ENCODE data around the gene POGK. TPM values are rescaled to one million over a fixed set of nuclear protein-coding genes. Genes with fewer than 3 reads are reported as not detected.

Gene POGK
- total and polyA plus RNA-seq, 5 donors from 2014 or later: 11.9 to 19.1 (median 14.1) TPM

- ATAC-seq (ENCODE audit: low read depth in 2 of 2) (no peak), DNase-seq (no peak)
- Histone ChIP-seq H3K27ac (ENCODE audit: insufficient read depth, low read length, poor library complexity, severe bottlenecking) (no peak overlapping the region), H3K9me3 (ENCODE audit: control insufficient read depth in 2 of 2, low read length in 2 of 2) (no peaks in the 10 kb centered on the region), H3K27me3 (ENCODE audit: control insufficient read depth, insufficient read depth, low read length) (peaks cover 35% of the 10 kb centered on the region), H3K4me3 (ENCODE audit: low read depth, low read length) (no peak overlapping the region), H3K4me1 (ENCODE audit: control insufficient read depth, insufficient read depth, low read length, poor library complexity, severe bottlenecking) (peaks cover 7% of the 10 kb centered on the region), H3K36me3 (ENCODE audit: control insufficient read depth, insufficient read depth, low read length) (no peaks in the 10 kb centered on the region)
- peaks cover 0 to 8% (median 0%) of the 10 kb centered on the region in 7 donors for H3K9me3 Mint-ChIP-seq
- H3K36me3 Mint-ChIP-seq: no peaks in the 10 kb centered on the region
- no peak overlapping the region for H3K27ac Mint-ChIP-seq
- peaks cover 0 to 21% (median 8%) of the 10 kb centered on the region in 4 donors for H3K4me1 Mint-ChIP-seq
- H3K27me3 Mint-ChIP-seq: peaks cover 63% of the 10 kb centered on the region
- H3K4me3 Mint-ChIP-seq: no peak overlapping the region
These were observed 49.3 kb downstream of the POGK start for GRCh38 chr1:166888373-166889111.

DNA sequence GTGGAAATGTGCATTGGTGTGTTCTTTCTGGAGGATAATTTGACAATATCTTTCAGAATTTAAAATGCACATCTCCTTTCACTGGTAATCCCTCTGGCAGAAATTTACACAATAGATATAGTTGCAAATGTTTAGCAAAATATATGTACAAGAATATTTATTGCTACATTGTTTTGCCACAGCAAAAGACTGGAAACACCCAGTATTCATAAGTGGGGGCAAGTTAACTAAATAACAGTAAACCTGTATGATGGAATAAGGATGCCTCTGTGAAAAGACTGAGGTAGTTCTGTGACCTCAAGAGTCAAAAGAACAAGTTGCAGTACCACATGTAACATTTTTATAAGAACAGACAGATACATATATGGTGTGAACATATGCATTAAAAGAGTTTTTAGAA lies 50.5 kb downstream of the POGK start:
- H3K4me3 Mint-ChIP-seq: no peak overlapping the region
- no peaks in the 10 kb centered on the region for H3K36me3 Mint-ChIP-seq
- H3K9me3 Mint-ChIP-seq: peaks cover 0 to 7% (median 0%) of the 10 kb centered on the region in 7 donors
- H3K27ac ChIP-seq (ENCODE audit: insufficient read depth, low read length, poor library complexity, severe bottlenecking): no peak overlapping the region
- peaks cover 62% of the 10 kb centered on the region for H3K27me3 Mint-ChIP-seq
- H3K27ac Mint-ChIP-seq: no peak overlapping the region
- H3K4me1 ChIP-seq (ENCODE audit: control insufficient read depth, insufficient read depth, low read length, poor library complexity, severe bottlenecking): no peaks in the 10 kb centered on the region
- peaks cover 0 to 12% (median 5%) of the 10 kb centered on the region in 4 donors for H3K4me1 Mint-ChIP-seq
- H3K4me3 ChIP-seq (ENCODE audit: low read depth, low read length): no peak overlapping the region
- no peak for ATAC-seq (ENCODE audit: low read depth in 2 of 2)
- peaks cover 31% of the 10 kb centered on the region for H3K27me3 ChIP-seq (ENCODE audit: control insufficient read depth, insufficient read depth, low read length)
- H3K36me3 ChIP-seq (ENCODE audit: control insufficient read depth, insufficient read depth, low read length): no peaks in the 10 kb centered on the region
- no peak for DNase-seq
- H3K9me3 ChIP-seq (ENCODE audit: control insufficient read depth in 2 of 2, low read length in 2 of 2): no peaks in the 10 kb centered on the region

DNA sequence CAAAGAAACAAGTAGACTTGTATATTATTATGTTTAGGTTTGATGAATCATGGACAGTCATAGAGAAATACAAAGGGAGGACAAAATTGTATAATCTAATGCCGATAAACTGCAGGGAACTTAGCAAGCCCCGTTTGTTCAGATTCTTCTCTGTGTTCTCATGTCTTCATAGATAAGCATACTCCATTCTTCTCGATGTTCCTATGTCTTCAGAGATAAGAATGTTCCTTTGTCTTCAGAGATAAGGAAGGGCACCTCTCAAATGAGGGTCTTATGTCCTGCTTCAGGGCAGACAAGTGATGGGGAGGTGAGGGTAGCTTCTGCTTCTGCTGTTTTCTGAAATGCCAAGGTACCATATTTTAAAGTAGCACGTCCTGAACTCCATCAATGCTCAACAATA lies 56.5 kb downstream of the POGK start:
- H3K4me1 ChIP-seq (ENCODE audit: control insufficient read depth, insufficient read depth, low read length, poor library complexity, severe bottlenecking): no peaks in the 10 kb centered on the region
- no peak for ATAC-seq (ENCODE audit: low read depth in 2 of 2)
- Mint-ChIP-seq H3K9me3 (peaks cover 2 to 13% (median 6%) of the 10 kb centered on the region in 7 donors), H3K27me3 (peaks cover 52% of the 10 kb centered on the region), H3K36me3 (no peaks in the 10 kb centered on the region), H3K27ac (no peak overlapping the region), H3K4me3 (no peak overlapping the region), H3K4me1 (no peaks in the 10 kb centered on the region)
- H3K4me3 ChIP-seq (ENCODE audit: low read depth, low read length): no peak overlapping the region
- no peak overlapping the region for H3K27ac ChIP-seq (ENCODE audit: insufficient read depth, low read length, poor library complexity, severe bottlenecking)
- no peak for DNase-seq
- no peaks in the 10 kb centered on the region for H3K36me3 ChIP-seq (ENCODE audit: control insufficient read depth, insufficient read depth, low read length)
- peaks cover 9 to 10% of the 10 kb centered on the region in 2 experiments for H3K9me3 ChIP-seq (ENCODE audit: control insufficient read depth in 2 of 2, low read length in 2 of 2)
- H3K27me3 ChIP-seq (ENCODE audit: control insufficient read depth, insufficient read depth, low read length): peaks cover 26% of the 10 kb centered on the region

- Histone ChIP-seq H3K27me3 (ENCODE audit: control insufficient read depth, insufficient read depth, low read length) (peaks cover 16% of the 10 kb centered on the region), H3K27ac (ENCODE audit: insufficient read depth, low read length, poor library complexity, severe bottlenecking) (no peak overlapping the region), H3K9me3 (ENCODE audit: control insufficient read depth in 2 of 2, low read length in 2 of 2) (peaks cover 9 to 10% of the 10 kb centered on the region in 2 experiments), H3K36me3 (ENCODE audit: control insufficient read depth, insufficient read depth, low read length) (no peaks in the 10 kb centered on the region), H3K4me1 (ENCODE audit: control insufficient read depth, insufficient read depth, low read length, poor library complexity, severe bottlenecking) (no peaks in the 10 kb centered on the region), H3K4me3 (ENCODE audit: low read depth, low read length) (no peak overlapping the region)
- Mint-ChIP-seq H3K4me1 (no peaks in the 10 kb centered on the region), H3K27me3 (peaks cover 41% of the 10 kb centered on the region), H3K4me3 (no peak overlapping the region), H3K9me3 (peaks cover 2 to 13% (median 7%) of the 10 kb centered on the region in 7 donors), H3K27ac (no peak overlapping the region), H3K36me3 (no peaks in the 10 kb centered on the region)
- DNase-seq (no peak), ATAC-seq (ENCODE audit: low read depth in 2 of 2) (no peak)
These were observed 60.5 kb downstream of the POGK start for GRCh38 chr1:166899769-166900168.

- H3K27me3 Mint-ChIP-seq: peaks cover 31% of the 10 kb centered on the region
- H3K36me3 ChIP-seq (ENCODE audit: control insufficient read depth, insufficient read depth, low read length): no peaks in the 10 kb centered on the region
- no peak overlapping the region for H3K4me3 ChIP-seq (ENCODE audit: low read depth, low read length)
- no peak overlapping the region for H3K27ac Mint-ChIP-seq
- ATAC-seq (ENCODE audit: low read depth in 2 of 2) (no peak), DNase-seq (no peak)
- no peaks in the 10 kb centered on the region for H3K4me1 ChIP-seq (ENCODE audit: control insufficient read depth, insufficient read depth, low read length, poor library complexity, severe bottlenecking)
- no peak overlapping the region for H3K27ac ChIP-seq (ENCODE audit: insufficient read depth, low read length, poor library complexity, severe bottlenecking)
- peaks cover 9 to 10% of the 10 kb centered on the region in 2 experiments for H3K9me3 ChIP-seq (ENCODE audit: control insufficient read depth in 2 of 2, low read length in 2 of 2)
- H3K36me3 Mint-ChIP-seq: no peaks in the 10 kb centered on the region
- H3K4me3 Mint-ChIP-seq: no peak overlapping the region
- peaks cover 2 to 13% (median 7%) of the 10 kb centered on the region in 7 donors for H3K9me3 Mint-ChIP-seq
- H3K4me1 Mint-ChIP-seq: no peaks in the 10 kb centered on the region
- H3K27me3 ChIP-seq (ENCODE audit: control insufficient read depth, insufficient read depth, low read length): peaks cover 11% of the 10 kb centered on the region
These were observed 61.7 kb downstream of the POGK start for GRCh38 chr1:166900987-166901386.

GRCh38 chr1:166902279-166902678 lies 63.0 kb downstream of the POGK start:
- ATAC-seq (ENCODE audit: low read depth in 2 of 2) (no peak), DNase-seq (no peak)
- H3K27ac ChIP-seq (ENCODE audit: insufficient read depth, low read length, poor library complexity, severe bottlenecking): no peak overlapping the region
- H3K36me3 ChIP-seq (ENCODE audit: control insufficient read depth, insufficient read depth, low read length): no peaks in the 10 kb centered on the region
- H3K4me3 Mint-ChIP-seq: no peak overlapping the region
- H3K4me3 ChIP-seq (ENCODE audit: low read depth, low read length): no peak overlapping the region
- H3K27ac Mint-ChIP-seq: no peak overlapping the region
- H3K27me3 ChIP-seq (ENCODE audit: control insufficient read depth, insufficient read depth, low read length): peaks cover 9% of the 10 kb centered on the region
- no peaks in the 10 kb centered on the region for H3K4me1 Mint-ChIP-seq
- no peaks in the 10 kb centered on the region for H3K36me3 Mint-ChIP-seq
- H3K27me3 Mint-ChIP-seq: peaks cover 31% of the 10 kb centered on the region
- H3K9me3 Mint-ChIP-seq: peaks cover 0 to 8% (median 5%) of the 10 kb centered on the region in 7 donors
- no peaks in the 10 kb centered on the region for H3K4me1 ChIP-seq (ENCODE audit: control insufficient read depth, insufficient read depth, low read length, poor library complexity, severe bottlenecking)
- peaks cover 7 to 9% of the 10 kb centered on the region in 2 experiments for H3K9me3 ChIP-seq (ENCODE audit: control insufficient read depth in 2 of 2, low read length in 2 of 2)

- Mint-ChIP-seq H3K27me3 (peaks cover 30% of the 10 kb centered on the region), H3K9me3 (peaks cover 0 to 7% (median under 1%) of the 10 kb centered on the region in 7 donors), H3K36me3 (no peaks in the 10 kb centered on the region), H3K27ac (no peak overlapping the region), H3K4me3 (no peak overlapping the region), H3K4me1 (no peaks in the 10 kb centered on the region)
- H3K27ac ChIP-seq (ENCODE audit: insufficient read depth, low read length, poor library complexity, severe bottlenecking): no peak overlapping the region
- no peaks in the 10 kb centered on the region for H3K9me3 ChIP-seq (ENCODE audit: control insufficient read depth in 2 of 2, low read length in 2 of 2)
- no peak for ATAC-seq (ENCODE audit: low read depth in 2 of 2)
- no peak overlapping the region for H3K4me3 ChIP-seq (ENCODE audit: low read depth, low read length)
- H3K27me3 ChIP-seq (ENCODE audit: control insufficient read depth, insufficient read depth, low read length): peaks cover 2% of the 10 kb centered on the region
- no peaks in the 10 kb centered on the region for H3K4me1 ChIP-seq (ENCODE audit: control insufficient read depth, insufficient read depth, low read length, poor library complexity, severe bottlenecking)
- DNase-seq: no peak
- no peaks in the 10 kb centered on the region for H3K36me3 ChIP-seq (ENCODE audit: control insufficient read depth, insufficient read depth, low read length)
These were observed 64.0 kb downstream of the POGK start for GRCh38 chr1:166903232-166903631.

DNA sequence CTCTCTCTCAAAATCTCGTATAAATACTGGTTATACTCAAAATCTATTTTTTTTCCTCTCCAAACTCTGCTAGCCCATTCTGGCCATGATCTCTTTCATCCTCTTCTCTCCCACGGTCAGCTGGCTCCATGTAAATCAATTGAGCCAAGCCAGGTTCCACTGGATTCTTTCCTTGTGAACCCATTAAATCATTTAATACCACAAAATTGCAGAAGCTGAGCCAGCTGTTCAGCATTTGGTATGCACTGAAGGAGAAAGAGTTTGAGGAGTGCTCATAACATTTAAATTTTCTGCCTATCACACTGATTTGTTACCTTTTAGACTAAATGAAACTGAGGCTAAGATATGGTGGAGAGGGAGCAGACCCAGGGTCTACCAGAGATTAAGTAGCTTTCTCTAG lies 65.9 kb downstream of the POGK start:
- Mint-ChIP-seq H3K27ac (no peak overlapping the region), H3K9me3 (peaks cover 0 to 2% (median 0%) of the 10 kb centered on the region in 7 donors), H3K36me3 (no peaks in the 10 kb centered on the region), H3K27me3 (peaks cover 20% of the 10 kb centered on the region), H3K4me1 (no peaks in the 10 kb centered on the region), H3K4me3 (no peak overlapping the region)
- no peak overlapping the region for H3K27ac ChIP-seq (ENCODE audit: insufficient read depth, low read length, poor library complexity, severe bottlenecking)
- H3K36me3 ChIP-seq (ENCODE audit: control insufficient read depth, insufficient read depth, low read length): no peaks in the 10 kb centered on the region
- no peaks in the 10 kb centered on the region for H3K9me3 ChIP-seq (ENCODE audit: control insufficient read depth in 2 of 2, low read length in 2 of 2)
- H3K4me3 ChIP-seq (ENCODE audit: low read depth, low read length): no peak overlapping the region
- no peaks in the 10 kb centered on the region for H3K4me1 ChIP-seq (ENCODE audit: control insufficient read depth, insufficient read depth, low read length, poor library complexity, severe bottlenecking)
- ATAC-seq (ENCODE audit: low read depth in 2 of 2) (no peak), DNase-seq (no peak)
- peaks cover 3% of the 10 kb centered on the region for H3K27me3 ChIP-seq (ENCODE audit: control insufficient read depth, insufficient read depth, low read length)

All from CD4-positive, CD25-positive, alpha-beta regulatory T cell (primary cell).